ENCODE data around the gene ERH. TPM values are rescaled to one million over a fixed set of nuclear protein-coding genes. Genes with fewer than 3 reads are reported as not detected.

The ERH gene
- total and polyA plus RNA-seq, 4 donors: 69.1 to 203 (median 138) TPM

DNA sequence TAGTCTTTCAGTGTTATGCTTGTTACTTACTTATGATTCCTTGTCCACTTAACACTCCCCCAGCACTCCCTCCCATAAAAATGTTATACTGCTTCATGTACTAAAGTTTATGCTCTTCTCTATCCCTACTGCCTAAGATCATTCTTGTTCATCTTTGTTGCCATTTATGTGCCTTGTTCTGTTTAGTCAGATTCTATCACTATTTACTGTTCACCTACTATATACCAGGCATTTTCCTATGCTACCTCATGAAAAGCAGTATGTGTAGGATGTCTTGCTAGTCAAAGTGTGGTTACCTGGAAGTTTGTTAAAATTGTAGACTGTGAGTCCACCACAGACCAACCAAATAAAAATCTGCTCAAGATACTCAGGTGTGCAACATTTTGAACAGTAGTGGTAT, 23.9 kb downstream of the ERH start:
- no peak overlapping the region for H3K4me3 ChIP-seq
- H3K27me3 ChIP-seq (ENCODE audit: control insufficient read depth in 3 of 3, insufficient read depth in 3 of 3, low read length in 2 of 3): no peaks in the 10 kb centered on the region
- TF ChIP-seq, protein P1, sequence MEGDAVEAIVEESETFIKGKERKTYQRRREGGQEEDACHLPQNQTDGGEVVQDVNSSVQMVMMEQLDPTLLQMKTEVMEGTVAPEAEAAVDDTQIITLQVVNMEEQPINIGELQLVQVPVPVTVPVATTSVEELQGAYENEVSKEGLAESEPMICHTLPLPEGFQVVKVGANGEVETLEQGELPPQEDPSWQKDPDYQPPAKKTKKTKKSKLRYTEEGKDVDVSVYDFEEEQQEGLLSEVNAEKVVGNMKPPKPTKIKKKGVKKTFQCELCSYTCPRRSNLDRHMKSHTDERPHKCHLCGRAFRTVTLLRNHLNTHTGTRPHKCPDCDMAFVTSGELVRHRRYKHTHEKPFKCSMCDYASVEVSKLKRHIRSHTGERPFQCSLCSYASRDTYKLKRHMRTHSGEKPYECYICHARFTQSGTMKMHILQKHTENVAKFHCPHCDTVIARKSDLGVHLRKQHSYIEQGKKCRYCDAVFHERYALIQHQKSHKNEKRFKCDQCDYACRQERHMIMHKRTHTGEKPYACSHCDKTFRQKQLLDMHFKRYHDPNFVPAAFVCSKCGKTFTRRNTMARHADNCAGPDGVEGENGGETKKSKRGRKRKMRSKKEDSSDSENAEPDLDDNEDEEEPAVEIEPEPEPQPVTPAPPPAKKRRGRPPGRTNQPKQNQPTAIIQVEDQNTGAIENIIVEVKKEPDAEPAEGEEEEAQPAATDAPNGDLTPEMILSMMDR (IDR thresholded peaks at IDR 0.05; ENCODE audit: control extremely low read depth, extremely low read depth): no peak
- peaks cover 0 to 10% (median 4%) of the 10 kb centered on the region in 4 donors for H3K9me3 ChIP-seq (ENCODE audit: control insufficient read depth in 4 of 4, insufficient read depth in 3 of 4, low read length in 3 of 4)
- no peaks in the 10 kb centered on the region for H3K4me1 ChIP-seq (ENCODE audit: control insufficient read depth in 5 of 5, insufficient read depth in 5 of 5, low read length in 5 of 5)
- peaks cover 10 to 22% (median 17%) of the 10 kb centered on the region in 4 donors for H3K36me3 ChIP-seq (ENCODE audit: control insufficient read depth in 4 of 4, insufficient read depth in 4 of 4, low read length in 4 of 4)
- no peak overlapping the region for H3K9ac ChIP-seq (ENCODE audit: insufficient read depth in 1 of 2, low read length in 2 of 2)
- ATAC-seq (ENCODE audit: insufficient read depth, low FRiP score) (no peak), DNase-seq (no peak)
- H3K27ac ChIP-seq (ENCODE audit: low read depth in 1 of 2, low read length in 1 of 2): no peak overlapping the region

DNA sequence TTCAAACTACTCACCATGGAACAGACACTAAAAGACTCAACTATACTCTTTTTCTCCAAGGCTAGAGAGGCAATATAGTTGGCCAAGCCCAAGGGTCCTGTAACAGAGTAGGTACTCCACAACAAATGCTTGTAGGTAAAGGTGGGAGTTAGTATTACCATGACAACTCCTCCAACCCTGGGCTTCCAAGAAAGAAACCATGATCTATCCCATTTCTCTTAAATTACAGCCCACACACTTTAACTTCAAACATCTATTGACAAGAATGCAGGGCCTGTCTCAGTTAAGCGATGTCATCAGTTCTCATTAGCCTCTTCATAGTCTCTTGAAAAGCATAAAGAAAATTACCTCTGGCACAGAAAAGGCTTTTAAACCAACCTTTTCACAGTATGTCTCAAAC, 25.0 kb downstream of the ERH start:
- no peak for ATAC-seq (ENCODE audit: insufficient read depth, low FRiP score)
- H3K27ac ChIP-seq (ENCODE audit: low read depth in 1 of 2, low read length in 1 of 2): no peak overlapping the region
- no peak for DNase-seq

DNA sequence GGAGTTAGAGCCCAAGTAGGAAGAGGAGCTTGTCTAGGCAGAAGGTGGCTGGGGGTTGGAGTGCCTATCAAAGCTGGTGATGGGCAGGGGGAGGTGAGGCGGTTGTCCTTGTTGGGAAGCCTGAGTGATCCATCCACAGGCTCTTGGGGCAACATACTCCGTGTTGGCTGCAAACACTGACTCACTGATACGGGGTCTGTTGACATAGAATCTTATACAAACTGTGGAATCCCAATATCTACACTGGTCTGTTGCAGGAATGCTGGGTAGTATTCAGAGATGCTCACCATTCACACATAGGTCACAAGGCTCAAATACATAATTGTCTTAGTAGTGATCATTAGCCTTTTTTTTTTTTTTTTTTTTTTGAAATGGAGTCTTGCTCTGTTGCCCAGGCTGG, 26.0 kb downstream of the ERH start:
- ATAC-seq (ENCODE audit: insufficient read depth, low FRiP score): no peak

More for the DNA sequence above, 25.0 kb downstream of the ERH start:
- peaks cover 0 to 10% (median 4%) of the 10 kb centered on the region in 4 donors for H3K9me3 ChIP-seq (ENCODE audit: control insufficient read depth in 4 of 4, insufficient read depth in 3 of 4, low read length in 3 of 4)
- TF ChIP-seq, protein P1 (IDR thresholded peaks at IDR 0.05; ENCODE audit: control extremely low read depth, extremely low read depth): no peak
- H3K9ac ChIP-seq (ENCODE audit: insufficient read depth in 1 of 2, low read length in 2 of 2): no peak overlapping the region
- no peak overlapping the region for H3K4me3 ChIP-seq
- H3K27me3 ChIP-seq (ENCODE audit: control insufficient read depth in 3 of 3, insufficient read depth in 3 of 3, low read length in 2 of 3): no peaks in the 10 kb centered on the region
- H3K4me1 ChIP-seq (ENCODE audit: control insufficient read depth in 5 of 5, insufficient read depth in 5 of 5, low read length in 5 of 5): no peaks in the 10 kb centered on the region
- peaks cover 10 to 22% (median 16%) of the 10 kb centered on the region in 4 donors for H3K36me3 ChIP-seq (ENCODE audit: control insufficient read depth in 4 of 4, insufficient read depth in 4 of 4, low read length in 4 of 4)
- 59 to 80% methylated on average over 1 of the region's 1 CpG for WGBS, 2 donors

More for the DNA sequence above, 26.0 kb downstream of the ERH start:
- H3K9me3 ChIP-seq (ENCODE audit: control insufficient read depth in 4 of 4, insufficient read depth in 3 of 4, low read length in 3 of 4): peaks cover 0 to 10% (median 4%) of the 10 kb centered on the region in 4 donors
- no peak overlapping the region for H3K4me3 ChIP-seq
- H3K4me1 ChIP-seq (ENCODE audit: control insufficient read depth in 5 of 5, insufficient read depth in 5 of 5, low read length in 5 of 5): no peaks in the 10 kb centered on the region
- 93 to 96% methylated on average over 3 of the region's 3 CpGs for WGBS, 2 donors
- H3K27ac ChIP-seq (ENCODE audit: low read depth in 1 of 2, low read length in 1 of 2): no peak overlapping the region
- TF ChIP-seq, protein P1 (IDR thresholded peaks at IDR 0.05; ENCODE audit: control extremely low read depth, extremely low read depth): no peak
- H3K36me3 ChIP-seq (ENCODE audit: control insufficient read depth in 4 of 4, insufficient read depth in 4 of 4, low read length in 4 of 4): peaks cover 9 to 22% (median 16%) of the 10 kb centered on the region in 4 donors
- no peak for DNase-seq
- H3K9ac ChIP-seq (ENCODE audit: insufficient read depth in 1 of 2, low read length in 2 of 2): no peak overlapping the region
- H3K27me3 ChIP-seq (ENCODE audit: control insufficient read depth in 3 of 3, insufficient read depth in 3 of 3, low read length in 2 of 3): no peaks in the 10 kb centered on the region
